ENCODE results near the gene HVCN1.

DNA sequence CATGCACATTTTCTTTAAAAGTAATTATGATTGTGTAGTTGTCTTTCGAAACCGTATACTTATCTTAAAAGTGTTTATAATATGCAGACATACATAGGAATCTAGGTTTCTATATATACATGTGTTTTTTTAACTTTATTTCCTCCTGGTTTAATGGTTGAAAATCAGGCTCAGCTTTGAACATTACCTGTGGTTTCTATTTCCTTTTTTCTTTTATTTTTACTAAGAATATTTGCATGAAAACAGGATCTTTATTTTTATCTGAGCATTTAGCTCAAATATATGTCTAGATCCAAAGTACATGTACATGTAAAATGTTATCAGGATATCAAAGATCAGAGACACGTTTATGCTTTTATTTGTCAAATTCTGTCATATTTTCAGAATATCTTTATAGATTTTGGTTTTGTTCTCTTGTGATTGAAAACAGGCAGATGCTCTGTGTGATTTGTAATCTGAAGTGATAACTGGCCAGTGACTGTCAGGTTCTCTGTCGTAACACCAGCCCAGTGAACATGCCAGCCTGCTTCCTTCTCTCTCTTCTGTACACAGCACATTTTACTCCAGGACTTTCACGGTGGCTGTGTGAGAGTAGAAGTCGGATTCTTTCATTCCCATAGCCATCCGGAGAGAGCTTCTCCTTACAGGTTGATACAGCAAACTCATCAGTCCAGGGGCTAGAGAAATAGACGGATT lies 61.3 kb downstream of the HVCN1 start:
- TF ChIP-seq EZH2phosphoT487 (IDR thresholded peaks at IDR 0.05; ENCODE audit: insufficient read depth, low read depth) = no peak
- no peak for TF ChIP-seq EZH2 (IDR thresholded peaks at IDR 0.05; ENCODE audit: insufficient read depth, poor library complexity, severe bottlenecking)

Measured in GM23248 (cell line).